ENCODE measurements around the gene CELF6. TPM values are rescaled to one million over a fixed set of nuclear protein-coding genes. Genes with fewer than 3 reads are reported as not detected.

CELF6 gene
- total and polyA plus RNA-seq, 2 donors (not counting 3 experiments of a cell fraction or from before 2014, with no cell fraction given), result 0.17 TPM; not detected in 1

DNA sequence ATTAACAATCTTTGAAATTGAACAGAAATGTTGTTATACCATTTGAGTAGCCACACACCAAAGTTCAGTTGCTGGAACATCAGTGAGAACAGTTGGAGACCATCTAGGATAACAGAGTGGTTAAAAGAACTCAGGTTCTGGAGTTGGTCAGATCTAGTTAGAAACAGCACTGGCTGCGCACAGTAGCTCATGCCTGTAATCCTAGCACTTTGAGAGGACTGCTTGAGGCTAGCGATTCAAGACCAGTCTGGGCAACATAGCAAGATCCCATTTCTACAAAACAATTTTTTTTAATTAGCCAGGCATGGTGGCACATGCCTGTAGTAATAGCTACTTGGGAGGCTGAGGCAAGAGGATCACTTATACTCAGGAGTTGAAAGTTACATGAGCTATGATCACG lies 81.4 kb downstream of the CELF6 start:
- no peaks in the 10 kb centered on the region for H3K9me1 ChIP-seq (replicated peaks; ENCODE audit: control insufficient read depth, extremely low read depth, insufficient read depth, low read length)
- H3K79me2 ChIP-seq (ENCODE audit: control insufficient read depth, insufficient read depth, low read length), result no peaks in the 10 kb centered on the region
- intact Hi-C loops (cut with micrococcal nuclease), result loop anchor here (10.0 kb wide), 1 partner anchor 944 kb away; no protein-coding TSS in a partner anchor
- H3K36me3 ChIP-seq (ENCODE audit: control insufficient read depth in 2 of 2, extremely low read depth in 1 of 2, insufficient read depth in 2 of 2, low read length in 2 of 2), result peaks cover 0 to 15% of the 10 kb centered on the region in 2 experiments
- no peaks in the 10 kb centered on the region for H4K20me1 ChIP-seq (replicated peaks; ENCODE audit: control insufficient read depth, extremely low read depth, insufficient read depth, low read length)
- dilution Hi-C loops (cut with MboI; ENCODE audit: extremely low pct_ligation_motif_present, low sequenced_read_pairs), result no loop called here
- no peaks in the 10 kb centered on the region for H3K9me3 ChIP-seq (replicated peaks; ENCODE audit: control insufficient read depth, insufficient read depth, low read length)
- TF ChIP-seq, protein P1, sequence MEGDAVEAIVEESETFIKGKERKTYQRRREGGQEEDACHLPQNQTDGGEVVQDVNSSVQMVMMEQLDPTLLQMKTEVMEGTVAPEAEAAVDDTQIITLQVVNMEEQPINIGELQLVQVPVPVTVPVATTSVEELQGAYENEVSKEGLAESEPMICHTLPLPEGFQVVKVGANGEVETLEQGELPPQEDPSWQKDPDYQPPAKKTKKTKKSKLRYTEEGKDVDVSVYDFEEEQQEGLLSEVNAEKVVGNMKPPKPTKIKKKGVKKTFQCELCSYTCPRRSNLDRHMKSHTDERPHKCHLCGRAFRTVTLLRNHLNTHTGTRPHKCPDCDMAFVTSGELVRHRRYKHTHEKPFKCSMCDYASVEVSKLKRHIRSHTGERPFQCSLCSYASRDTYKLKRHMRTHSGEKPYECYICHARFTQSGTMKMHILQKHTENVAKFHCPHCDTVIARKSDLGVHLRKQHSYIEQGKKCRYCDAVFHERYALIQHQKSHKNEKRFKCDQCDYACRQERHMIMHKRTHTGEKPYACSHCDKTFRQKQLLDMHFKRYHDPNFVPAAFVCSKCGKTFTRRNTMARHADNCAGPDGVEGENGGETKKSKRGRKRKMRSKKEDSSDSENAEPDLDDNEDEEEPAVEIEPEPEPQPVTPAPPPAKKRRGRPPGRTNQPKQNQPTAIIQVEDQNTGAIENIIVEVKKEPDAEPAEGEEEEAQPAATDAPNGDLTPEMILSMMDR (IDR thresholded peaks at IDR 0.05; ENCODE audit: extremely low read depth in 1 of 2, insufficient read depth in 1 of 2, low read depth in 1 of 2, low read length in 2 of 2), result no peak
- TF ChIP-seq POLR2A (IDR thresholded peaks at IDR 0.05; ENCODE audit: low read depth, low read length) (no peak), EZH2 (IDR thresholded peaks at IDR 0.05; ENCODE audit: borderline replicate concordance, low read depth, low read length, severe bottlenecking) (no peak), GATA2 (IDR thresholded peaks at IDR 0.05; ENCODE audit: insufficient read depth, insufficient read length, low read depth, low read length) (no peak), JUN (IDR thresholded peaks at IDR 0.05; ENCODE audit: borderline replicate concordance, insufficient read depth, insufficient read length, low read depth) (no peak), MYC (IDR thresholded peaks at IDR 0.05; ENCODE audit: low read depth, low read length) (no peak), POLR2AphosphoS5 (IDR thresholded peaks at IDR 0.05; ENCODE audit: insufficient read depth, low read depth, low read length) (no peak), FOS (IDR thresholded peaks at IDR 0.05; ENCODE audit: borderline replicate concordance, insufficient read depth, low read length) (no peak)
- TF ChIP-seq, protein P2, sequence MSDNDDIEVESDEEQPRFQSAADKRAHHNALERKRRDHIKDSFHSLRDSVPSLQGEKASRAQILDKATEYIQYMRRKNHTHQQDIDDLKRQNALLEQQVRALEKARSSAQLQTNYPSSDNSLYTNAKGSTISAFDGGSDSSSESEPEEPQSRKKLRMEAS (IDR thresholded peaks at IDR 0.05; ENCODE audit: insufficient read depth, insufficient read length), result no peak
- H3K27me3 ChIP-seq (ENCODE audit: control insufficient read depth in 2 of 2, insufficient read depth in 2 of 2, low read length in 2 of 2), result no peaks in the 10 kb centered on the region
- H3K27ac ChIP-seq (ENCODE audit: insufficient read depth, low read depth, low read length), result no peak overlapping the region
- no peak overlapping the region for H2AFZ ChIP-seq (ENCODE audit: low read depth, low read length)
- ChIA-PET POLR2A (interaction anchor here (0.6 kb wide), 1 partner anchor 9 kb away, joined by 5 read pairs; no protein-coding TSS in a partner anchor), CTCF (interaction anchor here (0.9 to 1.7 kb wide), 2 partner anchors 11 to 39 kb away, joined by 3 to 13 read pairs; no protein-coding TSS in a partner anchor)
- H3K4me3 ChIP-seq (replicated peaks in 1 of 3; ENCODE audit: insufficient read depth in 1 of 3, low read depth in 1 of 3, low read length in 3 of 3), result no peak overlapping the region
- H3K4me2 ChIP-seq (ENCODE audit: insufficient read depth, low read length), result no peak overlapping the region
- DNase-seq (ENCODE audit: low read depth, low spot score) (no peak), FAIRE-seq (no peak)
- no peak overlapping the region for H3K9ac ChIP-seq (replicated peaks; ENCODE audit: extremely low read depth, insufficient read depth, low read length)
- peaks cover 18% of the 10 kb centered on the region for H3K4me1 ChIP-seq (ENCODE audit: control insufficient read depth, extremely low read depth, insufficient read depth, low read length)
- no TSS peak for BruUV-seq (replicated peaks)
